Neuronal stem cell (in vitro differentiated cells): ENCODE measurements around the gene FILIP1L.

ENCODE experiments used
- DNase-seq: peaks from one replicate; pipeline ENCODE4 v3.0.0-alpha.2; 2013; ENCODE audit warnings: low spot score
- H2AFZ ChIP-seq: one replicate; pipeline ENCODE4 v1.6.1; 2013; ENCODE audit warnings: mild to moderate bottlenecking, low read length, inconsistent platforms
- H2AK5ac ChIP-seq: 2 replicates; pipeline ENCODE4 v1.6.1; 2013; ENCODE audit warnings: low read depth, mild to moderate bottlenecking, inconsistent platforms, low read length, moderate library complexity, mixed read lengths
- H2BK120ac ChIP-seq: 2 replicates; pipeline ENCODE4 v1.6.1; 2013; ENCODE audit warnings: low read depth, mild to moderate bottlenecking, inconsistent platforms, low read length, moderate library complexity, mixed read lengths
- H2BK12ac ChIP-seq: one replicate; pipeline ENCODE4 v1.6.1; 2013; ENCODE audit warnings: low read length, inconsistent platforms
- H2BK15ac ChIP-seq: 2 replicates; pipeline ENCODE4 v1.6.1; 2013; ENCODE audit warnings: mild to moderate bottlenecking, low read length, inconsistent platforms, mixed read lengths
- H2BK5ac ChIP-seq: one replicate; pipeline ENCODE4 v1.6.1; 2013; ENCODE audit warnings: inconsistent platforms, mild to moderate bottlenecking, low read length, moderate library complexity
- H3K14ac ChIP-seq: one replicate; pipeline ENCODE4 v1.6.1; 2013; ENCODE audit warnings: low read length, inconsistent platforms
- H3K18ac ChIP-seq: 2 replicates; pipeline ENCODE4 v1.6.1; 2013; ENCODE audit warnings: low read length, inconsistent platforms
- H3K23ac ChIP-seq: 2 replicates; pipeline ENCODE4 v1.6.1; 2013; ENCODE audit warnings: low read depth, mild to moderate bottlenecking, mixed read lengths, low read length, inconsistent platforms; ENCODE audit not compliant: poor library complexity
- H3K27ac ChIP-seq: replicated peaks from 3 replicates; pipeline ENCODE4 v1.5.1; 2013; ENCODE audit warnings: low read length, inconsistent platforms
- H3K27me3 ChIP-seq, 3 experiments: 2 replicates each; pipeline ENCODE4 v1.6.1; 2013; ENCODE audit warnings: low read length in 3 of 3, mild to moderate bottlenecking in 2 of 3, inconsistent platforms in 1 of 3, low read depth in 1 of 3, mixed read lengths in 1 of 3, moderate library complexity in 1 of 3; ENCODE audit not compliant: control insufficient read depth in 3 of 3, insufficient read depth in 3 of 3
- H3K36me3 ChIP-seq, 2 donors: replicated peaks in 1 of 2; 2 replicates each; pipeline ENCODE4 v1.6.1; 2013; ENCODE audit warnings: low read length in 2 of 2; ENCODE audit not compliant: control insufficient read depth in 2 of 2, insufficient read depth in 2 of 2
- H3K4ac ChIP-seq: 2 replicates; pipeline ENCODE4 v1.6.1; 2013; ENCODE audit warnings: inconsistent platforms, mild to moderate bottlenecking, low read length, moderate library complexity
- H3K4me1 ChIP-seq, 2 donors: 1 replicate in 1 of 2; 2 replicates in 1 of 2; pipeline ENCODE4 v1.6.1; 2013; ENCODE audit warnings: low read length in 2 of 2, low read depth in 1 of 2; ENCODE audit not compliant: control insufficient read depth in 2 of 2, insufficient read depth in 1 of 2
- H3K4me2 ChIP-seq: one replicate; pipeline ENCODE4 v1.6.1; 2013; ENCODE audit warnings: mild to moderate bottlenecking, low read length, inconsistent platforms; ENCODE audit not compliant: insufficient read depth, poor library complexity, severe bottlenecking
- H3K4me3 ChIP-seq, 2 donors: 2 replicates each; pipeline ENCODE4 v1.5.1; 2013; ENCODE audit warnings: low read length in 2 of 2, mild to moderate bottlenecking in 2 of 2, inconsistent platforms in 1 of 2, moderate library complexity in 1 of 2
- H3K79me1 ChIP-seq: one replicate; pipeline ENCODE4 v1.6.1; 2013; ENCODE audit warnings: low read depth, mild to moderate bottlenecking, inconsistent platforms, low read length, moderate library complexity
- H3K9ac ChIP-seq: one replicate; pipeline ENCODE4 v1.6.1; 2013; ENCODE audit warnings: mild to moderate bottlenecking, low read depth, low read length, inconsistent platforms; ENCODE audit not compliant: poor library complexity
- H3K9me3 ChIP-seq, 2 donors: replicated peaks in 1 of 2; 2 replicates each; pipeline versions ENCODE3 to v1.6.1; 2013; ENCODE audit warnings: low read length in 2 of 2, mild to moderate bottlenecking in 2 of 2, inconsistent platforms in 1 of 2, low read depth in 1 of 2, mixed read lengths in 1 of 2, moderate library complexity in 1 of 2; ENCODE audit not compliant: control insufficient read depth in 2 of 2, insufficient read depth in 1 of 2
- H4K8ac ChIP-seq: one replicate; pipeline ENCODE4 v1.6.1; 2013; ENCODE audit warnings: low read depth, mild to moderate bottlenecking, inconsistent platforms, low read length, moderate library complexity
- H4K91ac ChIP-seq: one replicate; pipeline ENCODE4 v1.6.1; 2013; ENCODE audit warnings: low read length, low read depth, mild to moderate bottlenecking, inconsistent platforms; ENCODE audit not compliant: poor library complexity
- WGBS, 2 donors: extraction: QIAGEN DNeasy Blood & Tissue Kit; methylation state at CpG; one replicate each; pipeline ENCODE4 v1.1.7; 2013; ENCODE audit warnings: missing lambda C conversion rate in 2 of 2, mixed read lengths in 1 of 2; ENCODE audit not compliant: insufficient read length in 2 of 2, insufficient replicate concordance in 1 of 2; ENCODE audit errors: extremely low coverage in 2 of 2; 5-methylcytosine and 5-hydroxymethylcytosine counted together

Gene FILIP1L

DNA sequence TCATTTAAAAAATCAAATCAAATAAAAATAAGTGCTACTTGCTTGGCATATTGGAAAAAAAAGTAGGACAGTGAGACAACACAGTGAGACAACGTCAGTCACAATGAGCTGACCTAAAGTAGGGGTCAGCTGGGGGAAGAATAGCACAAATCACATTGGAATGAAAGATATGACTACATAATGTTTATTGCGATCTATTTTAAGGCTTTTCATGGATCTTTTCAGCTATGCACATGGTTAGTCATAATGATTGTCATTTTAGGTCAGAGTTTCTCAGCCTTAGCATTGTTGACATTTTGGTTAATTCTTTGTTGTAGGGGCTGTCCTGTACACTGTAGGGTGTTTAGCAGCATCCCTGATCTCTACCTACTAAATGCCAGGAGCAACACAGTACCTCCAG is 252.1 kb downstream of the FILIP1L start:
- no peak overlapping the region for H2AK5ac ChIP-seq
- peaks cover 0 to 68% of the 10 kb centered on the region in 2 donors for H3K36me3 ChIP-seq
- no peak overlapping the region for H3K18ac ChIP-seq
- H3K23ac ChIP-seq = no peak overlapping the region
- no peak overlapping the region for H3K4ac ChIP-seq
- H2AFZ ChIP-seq = no peak overlapping the region
- no peaks in the 10 kb centered on the region for H3K27me3 ChIP-seq
- H3K27ac ChIP-seq = no peak overlapping the region
- no peak overlapping the region for H2BK12ac ChIP-seq
- H3K9ac ChIP-seq = no peak overlapping the region
- no peak overlapping the region for H3K14ac ChIP-seq
- no peak overlapping the region for H2BK120ac ChIP-seq
- no peak overlapping the region for H2BK5ac ChIP-seq
- H4K91ac ChIP-seq = no peak overlapping the region
- H4K8ac ChIP-seq = no peak overlapping the region
- no CpG with 5 or more reads among the region's 2 CpGs for WGBS, 2 donors
- peaks cover 0 to 15% of the 10 kb centered on the region in 2 donors for H3K9me3 ChIP-seq
- H2BK15ac ChIP-seq = no peak overlapping the region
- H3K4me2 ChIP-seq = no peak overlapping the region
- no peak overlapping the region for H3K4me3 ChIP-seq
- peaks cover 0 to 6% of the 10 kb centered on the region in 2 donors for H3K4me1 ChIP-seq
- DNase-seq = no peak
- no peaks in the 10 kb centered on the region for H3K79me1 ChIP-seq

DNA sequence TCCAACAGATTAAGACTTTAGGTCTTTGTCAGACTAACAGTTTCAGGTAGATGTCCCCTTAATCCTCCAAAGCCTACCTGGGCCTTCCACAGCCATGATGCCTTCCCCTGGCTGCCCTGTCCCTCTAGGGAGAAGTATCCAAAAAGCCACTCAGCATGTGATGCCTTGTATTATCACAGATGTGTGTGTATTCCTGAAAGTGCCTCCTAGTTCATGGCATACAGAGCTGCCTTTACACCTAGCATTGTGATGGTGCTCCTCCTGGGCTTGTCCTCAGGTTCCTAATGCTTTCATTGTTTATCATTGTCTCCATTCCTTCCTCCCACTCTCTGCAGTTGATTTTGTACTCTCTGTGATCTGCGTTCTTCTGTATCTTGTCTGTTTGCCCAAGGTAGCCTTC is 253.1 kb downstream of the FILIP1L start:
- Histone ChIP-seq H4K8ac (no peak overlapping the region), H2AFZ (no peak overlapping the region), H3K4me3 (no peak overlapping the region), H4K91ac (no peak overlapping the region), H3K4me2 (no peak overlapping the region), H2BK120ac (no peak overlapping the region), H3K4me1 (peaks cover 0 to 3% of the 10 kb centered on the region in 2 donors), H3K23ac (no peak overlapping the region), H2AK5ac (no peak overlapping the region), H3K9ac (no peak overlapping the region), H3K27ac (no peak overlapping the region), H3K79me1 (no peaks in the 10 kb centered on the region), H3K9me3 (peaks cover 0 to 15% of the 10 kb centered on the region in 2 donors), H3K14ac (no peak overlapping the region), H3K4ac (no peak overlapping the region), H2BK12ac (no peak overlapping the region), H2BK15ac (no peak overlapping the region), H3K18ac (no peak overlapping the region), H3K36me3 (peaks cover 0 to 64% of the 10 kb centered on the region in 2 donors), H2BK5ac (no peak overlapping the region), H3K27me3 (no peaks in the 10 kb centered on the region)
- WGBS, 2 donors = no CpG with 5 or more reads among the region's 1 CpG
- no peak for DNase-seq

DNA sequence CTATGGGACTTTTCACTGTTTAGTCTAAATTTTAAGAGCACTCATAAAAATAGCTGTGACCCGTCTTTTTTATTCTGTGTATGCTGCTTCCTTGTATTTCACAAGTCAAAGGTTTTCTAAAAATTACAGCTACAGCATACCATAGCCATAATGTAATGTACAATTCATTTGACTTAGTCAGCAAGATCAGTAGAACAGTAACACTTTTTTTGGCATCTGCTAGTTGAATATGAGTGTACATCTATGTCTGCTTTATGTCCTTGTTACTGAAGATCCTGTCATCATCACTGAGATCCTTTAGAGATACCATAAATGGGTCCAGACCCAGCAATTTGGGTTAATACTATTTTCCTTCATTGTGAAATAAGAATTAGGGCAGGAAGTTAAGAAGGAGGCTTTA is 254.5 kb downstream of the FILIP1L start:
- Histone ChIP-seq H3K18ac (no peak overlapping the region), H4K91ac (no peak overlapping the region), H2BK120ac (no peak overlapping the region), H3K36me3 (peaks cover 0 to 60% of the 10 kb centered on the region in 2 donors), H2BK15ac (no peak overlapping the region), H3K4ac (no peak overlapping the region), H2AK5ac (no peak overlapping the region), H3K4me1 (peaks cover 0 to 5% of the 10 kb centered on the region in 2 donors), H2BK5ac (no peak overlapping the region), H3K23ac (no peak overlapping the region), H3K79me1 (no peaks in the 10 kb centered on the region), H3K27ac (no peak overlapping the region), H3K4me2 (no peak overlapping the region), H3K9ac (no peak overlapping the region), H3K9me3 (peaks cover 0 to 15% of the 10 kb centered on the region in 2 donors), H3K14ac (no peak overlapping the region), H2BK12ac (no peak overlapping the region), H3K27me3 (no peaks in the 10 kb centered on the region), H4K8ac (no peak overlapping the region), H2AFZ (no peak overlapping the region), H3K4me3 (no peak overlapping the region)
- DNase-seq = no peak
- whole genome bisulfite sequencing, 2 donors = no CpG with 5 or more reads among the region's 1 CpG

DNA sequence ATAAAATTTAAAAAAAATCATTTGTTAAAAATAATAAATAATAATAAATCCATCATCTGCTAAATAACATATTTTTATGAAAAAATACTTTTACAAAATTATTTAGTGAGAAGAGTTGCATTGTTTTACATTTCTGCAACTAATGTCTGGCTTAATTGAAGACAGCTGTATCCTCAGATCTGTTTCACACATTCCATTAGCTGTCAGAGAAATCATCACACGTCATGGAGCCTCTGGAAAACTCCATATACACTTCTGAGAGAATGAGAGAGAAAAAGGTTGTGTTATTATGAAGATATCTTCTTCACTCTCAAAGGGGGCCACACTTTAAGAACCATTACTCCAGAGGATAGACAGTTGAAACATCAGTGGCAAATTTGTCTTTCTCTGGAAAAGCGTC is 255.8 kb downstream of the FILIP1L start:
- Histone ChIP-seq H3K4me2 (no peak overlapping the region), H2AK5ac (no peak overlapping the region), H3K23ac (no peak overlapping the region), H2AFZ (no peak overlapping the region), H2BK12ac (no peak overlapping the region), H2BK120ac (no peak overlapping the region), H3K4me3 (no peak overlapping the region), H4K91ac (no peak overlapping the region), H3K9me3 (peaks cover 0 to 11% of the 10 kb centered on the region in 2 donors), H3K9ac (no peak overlapping the region), H3K27me3 (no peaks in the 10 kb centered on the region), H3K36me3 (peaks cover 0 to 53% of the 10 kb centered on the region in 2 donors), H3K18ac (no peak overlapping the region), H3K4me1 (peaks cover 0 to 5% of the 10 kb centered on the region in 2 donors), H3K27ac (no peak overlapping the region), H3K14ac (no peak overlapping the region), H2BK15ac (no peak overlapping the region), H2BK5ac (no peak overlapping the region), H4K8ac (no peak overlapping the region), H3K79me1 (no peaks in the 10 kb centered on the region), H3K4ac (no peak overlapping the region)
- no peak for DNase-seq
- no CpG with 5 or more reads among the region's 2 CpGs for WGBS, 2 donors
